GM18867 (cell line): Measurements from ENCODE around the gene TSHZ2.

Experiments used
- ATAC-seq: cut with Tn5 transposase; IDR thresholded peaks from one replicate; pipeline ENCODE4 v1.9.1; 2021; ENCODE audit warnings: mild to moderate bottlenecking, moderate library complexity; ENCODE audit not compliant: unreplicated experiment

The TSHZ2 gene

DNA sequence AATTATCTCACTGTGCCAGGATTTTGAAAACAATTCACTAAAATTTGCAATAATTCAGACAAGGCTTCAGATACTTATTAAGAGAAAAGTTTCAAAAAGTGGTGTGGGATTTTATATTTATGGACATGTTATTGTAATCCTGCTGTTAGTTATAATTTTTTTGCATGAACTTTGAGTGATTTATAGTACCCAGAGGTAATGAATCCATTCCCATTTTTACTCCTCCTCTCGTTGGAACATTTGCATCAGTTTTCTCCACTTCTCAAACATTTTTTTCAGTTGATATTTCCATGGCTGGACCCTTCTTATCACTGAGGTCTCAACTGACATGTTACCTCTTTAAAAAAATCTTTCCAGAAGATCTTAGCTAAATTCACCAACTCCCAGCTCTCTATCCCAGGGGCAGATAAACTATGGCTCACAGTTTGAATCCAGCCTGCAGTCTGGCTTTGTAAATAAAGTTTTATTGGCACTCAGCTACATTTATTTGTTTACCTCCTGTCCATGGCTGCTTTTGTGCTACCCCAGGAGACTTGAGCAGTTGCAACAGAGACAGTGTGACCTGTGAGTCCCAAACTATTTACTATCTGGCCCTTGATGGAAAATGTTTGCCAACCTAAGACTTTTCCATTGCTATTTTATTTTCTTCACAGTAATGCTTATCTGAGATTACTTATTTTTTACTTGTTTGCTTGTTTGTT is 83.4 kb downstream of the TSHZ2 start:
- ATAC-seq: no peak

DNA sequence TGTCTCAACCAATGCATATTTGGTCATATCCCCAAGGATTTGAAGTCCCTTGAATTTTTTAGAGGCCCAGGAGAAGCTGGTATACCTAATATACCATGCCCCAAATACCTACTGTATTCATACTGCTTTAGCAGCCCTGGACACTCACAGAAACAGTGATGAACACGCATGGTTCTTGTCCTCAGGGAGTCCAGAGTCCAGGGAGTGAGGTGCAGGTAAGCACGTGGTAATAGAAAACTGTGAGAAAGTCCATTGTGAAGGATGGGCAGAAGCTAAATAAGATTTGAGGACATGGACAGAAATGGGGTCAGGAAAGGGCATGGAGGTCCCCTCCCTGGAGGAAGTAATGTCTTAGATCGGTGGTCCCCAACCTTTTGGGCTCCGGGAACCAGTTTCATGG is 85.4 kb downstream of the TSHZ2 start:
- ATAC-seq: no peak

DNA sequence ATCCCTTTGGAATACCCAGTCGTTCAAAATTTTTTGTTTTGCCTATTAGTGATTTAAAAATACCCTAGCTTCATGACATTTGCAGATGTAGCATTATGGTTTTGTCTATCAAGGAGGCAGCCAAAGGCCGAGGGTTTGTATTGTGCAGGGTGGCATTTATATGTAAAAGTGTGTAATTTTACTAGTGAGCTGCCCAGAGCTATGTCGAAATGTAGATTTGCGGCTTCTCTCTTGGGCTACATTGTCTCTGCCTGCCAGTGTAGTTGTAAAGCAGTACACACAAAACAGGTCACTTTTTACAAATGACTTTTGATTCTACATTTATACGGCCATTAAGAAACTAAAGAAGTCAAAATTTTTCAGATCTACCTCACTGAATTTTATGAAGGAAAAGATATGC is 87.7 kb downstream of the TSHZ2 start:
- ATAC-seq: no peak

DNA sequence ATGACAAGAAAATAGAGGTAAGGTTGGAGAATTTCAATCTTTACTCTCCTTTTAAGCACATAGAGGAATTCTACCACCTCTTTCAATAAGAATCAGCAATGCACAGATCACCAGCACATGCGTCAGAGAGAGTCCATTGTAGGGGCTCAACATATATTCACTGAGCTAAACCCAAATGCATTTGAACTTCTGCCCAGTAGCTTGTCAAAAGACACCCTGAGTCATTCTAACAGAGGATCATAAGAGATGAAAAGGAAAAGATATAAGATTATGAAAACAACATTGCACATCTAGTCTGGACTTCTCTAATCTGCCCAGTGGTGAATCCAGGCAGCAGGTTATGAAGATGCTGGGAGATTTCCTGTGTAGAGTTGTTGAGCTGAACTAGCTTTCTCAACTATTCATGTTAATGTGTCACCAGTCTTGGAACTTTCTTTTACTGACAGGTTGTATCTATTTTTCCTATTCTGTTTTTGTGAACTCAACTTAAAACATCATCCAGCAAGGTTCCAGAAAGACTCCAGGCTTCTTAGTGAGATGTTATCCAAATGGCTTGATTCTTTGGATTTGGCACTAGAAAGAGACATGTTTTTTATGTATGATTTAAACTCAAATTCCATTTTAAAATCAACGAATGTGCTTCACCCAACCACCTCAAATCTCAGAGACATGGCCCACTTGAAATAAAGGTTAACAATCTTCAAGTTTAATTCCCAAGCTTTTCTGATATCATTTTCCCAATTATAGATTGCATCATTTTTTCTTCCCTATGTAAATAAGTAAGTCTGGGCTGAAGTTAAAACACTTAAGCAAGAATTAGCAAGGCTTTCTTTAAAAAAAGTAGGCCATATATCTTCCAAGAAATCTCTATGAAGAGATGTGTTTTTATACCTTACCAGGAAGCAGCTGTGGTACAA is 89.3 kb downstream of the TSHZ2 start:
- ATAC-seq: no peak

DNA sequence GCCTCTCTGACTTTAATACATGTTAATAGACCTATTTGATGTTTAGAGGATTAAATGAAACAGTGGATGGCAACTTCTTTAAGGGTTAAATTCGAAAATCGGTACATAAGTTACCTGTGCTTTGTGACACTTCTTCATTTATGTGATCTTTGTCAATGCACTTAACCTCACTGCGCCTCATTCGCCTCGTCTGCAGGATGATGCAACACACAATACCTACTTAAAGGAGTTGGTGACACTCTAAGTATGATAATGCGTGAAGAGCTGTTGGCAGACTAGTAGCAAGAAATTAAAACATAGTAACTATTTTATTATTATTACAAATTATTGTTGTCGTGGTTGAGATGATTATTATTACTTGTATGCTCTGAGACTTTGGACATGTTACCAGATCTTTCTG is 92.8 kb downstream of the TSHZ2 start:
- no peak for ATAC-seq

DNA sequence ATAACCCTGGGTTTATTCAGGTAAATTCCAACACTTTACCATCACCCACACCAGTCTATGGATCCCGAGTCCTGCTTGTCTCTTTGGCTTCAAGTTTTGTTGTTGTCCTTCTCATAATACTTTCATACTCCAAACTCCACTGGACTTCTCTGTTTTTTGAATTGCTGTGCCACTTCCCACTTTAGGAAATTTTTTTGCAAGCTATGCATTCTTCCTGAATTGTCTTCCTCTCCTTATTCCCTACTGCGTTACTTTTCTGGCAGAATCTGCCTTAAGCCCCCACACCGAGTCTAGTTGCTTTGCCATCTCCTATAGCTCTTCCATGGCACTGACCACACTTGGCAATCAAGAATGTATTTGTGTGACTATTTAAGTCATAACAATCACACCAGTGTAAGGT is 96.1 kb downstream of the TSHZ2 start:
- ATAC-seq: no peak

DNA sequence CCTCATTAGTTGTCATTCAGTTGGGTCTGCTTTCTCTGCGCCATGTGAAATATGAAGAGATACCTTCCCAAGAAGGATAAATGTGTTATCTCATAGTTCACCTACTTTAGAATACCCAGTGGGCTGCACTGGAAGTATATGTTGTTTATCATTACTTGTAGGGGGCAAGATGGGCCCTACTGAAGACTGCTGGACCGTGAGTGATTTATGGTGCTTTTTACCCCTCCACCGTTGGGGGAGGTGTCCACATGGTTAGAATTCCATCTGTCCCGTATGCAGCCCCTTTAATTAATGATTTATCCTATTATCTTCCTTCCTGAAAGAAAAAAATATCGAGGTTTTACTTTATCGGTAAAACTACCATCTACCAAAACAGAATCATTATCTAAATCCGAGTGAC is 97.0 kb downstream of the TSHZ2 start:
- no peak for ATAC-seq

DNA sequence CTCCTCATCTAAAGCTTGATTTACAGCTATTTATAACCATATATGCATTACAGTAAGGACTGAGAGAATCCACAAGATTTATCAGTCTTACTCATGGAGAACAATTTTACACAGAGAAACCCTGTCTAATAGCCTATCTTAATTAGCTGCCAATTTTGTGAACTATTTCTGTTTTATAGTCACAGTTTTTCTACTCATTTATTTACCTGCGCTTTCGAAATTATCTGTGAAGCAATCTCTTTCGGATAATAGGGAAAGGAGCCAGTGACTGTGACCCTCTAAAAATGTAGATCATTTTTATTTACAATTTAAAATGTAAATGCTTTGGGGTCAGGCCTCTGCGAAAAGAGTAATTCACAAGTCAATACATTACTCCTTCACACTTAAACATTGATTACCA is 98.1 kb downstream of the TSHZ2 start:
- ATAC-seq: no peak

DNA sequence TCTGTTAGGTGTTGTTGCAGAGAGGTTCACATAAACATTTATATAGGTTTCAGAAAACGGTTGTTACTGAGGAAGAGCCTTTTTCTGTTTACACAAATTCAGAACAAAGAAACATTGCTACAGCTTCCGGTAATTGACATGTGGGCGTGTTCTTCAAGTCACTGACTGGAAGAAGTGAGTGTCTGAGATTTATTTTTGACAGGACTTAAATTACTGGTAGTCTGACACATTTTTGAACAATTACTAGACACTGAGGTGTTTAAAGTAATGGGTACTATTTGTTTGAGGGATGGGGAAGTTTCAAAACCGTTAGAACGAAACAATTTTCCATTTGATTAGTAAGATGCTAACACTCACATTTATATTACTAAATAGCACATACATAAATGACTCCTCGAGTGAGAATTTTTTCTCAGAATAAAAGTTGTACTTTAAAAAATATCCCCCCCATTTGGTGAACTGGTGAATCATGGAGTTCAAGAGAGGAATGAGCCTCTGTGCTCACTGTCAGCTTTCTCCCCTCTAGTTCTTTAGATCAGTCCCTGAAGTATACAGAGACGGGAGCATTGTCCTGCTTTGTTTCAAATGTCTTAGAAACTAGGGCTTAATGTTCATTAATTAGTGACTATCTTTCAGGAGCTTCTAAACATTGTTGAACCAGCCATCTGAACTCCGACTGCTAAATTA is 98.7 kb downstream of the TSHZ2 start:
- peak; percentile 42 for ATAC-seq

DNA sequence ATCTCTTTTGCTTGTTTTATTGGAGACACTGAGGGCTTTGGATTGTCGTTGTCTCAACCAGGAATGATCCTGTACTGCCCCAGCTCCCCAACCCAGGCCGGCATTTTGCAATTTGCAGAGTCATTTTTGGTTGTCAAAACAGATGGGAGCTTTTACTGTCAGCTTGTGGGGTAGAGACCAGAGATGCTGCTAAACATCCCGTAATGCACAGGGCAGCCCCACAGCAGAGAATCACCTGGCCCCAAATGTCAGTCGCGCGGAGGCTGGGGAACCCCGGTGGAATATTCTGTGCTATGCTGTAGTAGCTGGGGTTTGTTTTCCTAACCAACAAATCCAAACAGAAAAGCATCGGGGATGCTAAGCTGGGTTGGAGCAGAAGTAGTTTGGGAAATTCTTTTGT is 99.7 kb downstream of the TSHZ2 start:
- ATAC-seq: no peak

DNA sequence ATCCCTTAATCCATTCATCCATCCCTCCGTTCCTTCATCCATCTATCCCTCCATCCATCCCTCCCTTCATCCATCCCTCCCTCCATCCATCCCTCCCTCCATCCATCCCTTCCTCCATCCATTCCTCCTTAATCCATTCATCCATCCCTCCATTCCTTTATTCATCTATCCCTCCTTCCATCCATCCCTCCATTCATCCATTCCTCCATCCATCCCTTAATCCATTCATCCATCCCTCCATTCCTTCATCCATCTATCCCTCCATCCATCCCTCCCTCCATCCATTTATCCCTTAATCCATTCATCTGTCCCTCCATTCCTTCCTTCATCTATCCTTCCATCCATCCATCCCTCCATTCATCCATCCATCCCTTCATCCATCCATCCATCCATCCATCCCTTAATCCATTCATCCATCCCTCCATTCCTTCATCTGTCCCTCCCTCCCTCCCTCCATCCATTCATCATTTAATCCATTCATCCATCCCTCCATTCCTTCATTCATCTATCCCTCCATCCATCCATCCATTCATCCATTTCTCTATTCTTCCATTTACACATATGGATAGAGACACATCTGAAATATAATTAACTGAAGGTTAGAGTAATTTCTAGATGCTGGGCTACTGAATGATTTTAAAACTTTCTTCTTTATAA is 100.9 kb downstream of the TSHZ2 start:
- no peak for ATAC-seq

DNA sequence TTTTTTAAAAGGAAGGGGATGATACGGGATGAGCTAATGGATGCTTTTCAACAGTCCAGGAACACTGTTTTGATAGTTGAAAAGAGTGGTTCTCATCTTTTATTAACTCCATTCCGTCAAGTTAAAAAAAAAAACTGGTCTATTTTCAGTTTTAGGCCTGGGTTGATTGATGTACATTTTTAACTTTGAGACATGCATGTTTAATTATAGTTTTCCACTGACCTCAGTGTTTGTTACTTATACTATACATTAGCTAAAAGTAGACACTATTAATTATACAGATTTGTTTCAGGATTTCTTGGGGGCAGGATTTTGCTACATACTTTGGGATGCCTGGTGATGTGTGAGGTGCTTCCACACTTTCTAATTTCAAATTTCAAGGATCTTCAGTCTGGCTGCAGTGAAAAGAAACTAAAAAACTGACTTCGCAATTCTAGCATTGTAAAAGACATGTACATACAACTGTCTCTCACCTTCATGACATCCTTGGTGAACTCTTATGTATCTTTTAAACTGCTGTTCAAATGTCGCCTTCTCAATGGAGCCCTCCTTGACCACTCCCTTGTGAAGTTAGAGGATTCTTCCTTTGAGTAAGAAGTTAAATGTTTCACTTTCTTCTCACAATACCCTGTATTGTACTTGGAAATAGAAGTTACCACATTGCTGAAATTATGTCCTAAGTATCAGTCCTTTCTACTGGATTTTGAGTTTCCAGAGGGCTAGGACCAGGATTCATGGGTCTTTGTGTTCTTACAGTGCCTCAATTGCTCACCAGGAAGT is 101.7 kb downstream of the TSHZ2 start:
- no peak for ATAC-seq

DNA sequence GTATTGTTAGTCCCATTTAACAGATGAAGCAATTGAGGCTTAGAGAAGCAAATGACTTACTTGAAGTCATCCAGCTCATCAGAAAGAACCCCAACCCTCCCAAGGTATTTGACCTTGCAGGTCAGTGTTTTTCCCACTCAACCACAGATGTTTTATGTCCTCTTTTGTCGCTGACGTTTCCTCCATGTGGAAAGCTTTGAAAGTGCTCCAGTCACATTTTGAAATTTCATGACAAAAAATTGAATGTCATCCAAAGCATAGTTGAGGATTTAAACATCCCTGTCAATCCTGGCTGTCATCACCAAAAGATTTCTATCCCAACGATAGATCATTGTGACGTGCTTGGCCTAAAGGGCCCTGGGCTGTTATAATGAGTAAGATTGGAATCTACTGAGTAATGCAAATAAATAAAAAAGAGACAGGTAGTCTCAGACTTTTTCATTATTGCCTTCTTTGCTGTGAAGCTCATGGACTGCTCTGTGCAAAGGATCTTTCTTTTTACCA is 102.7 kb downstream of the TSHZ2 start:
- ATAC-seq: no peak

DNA sequence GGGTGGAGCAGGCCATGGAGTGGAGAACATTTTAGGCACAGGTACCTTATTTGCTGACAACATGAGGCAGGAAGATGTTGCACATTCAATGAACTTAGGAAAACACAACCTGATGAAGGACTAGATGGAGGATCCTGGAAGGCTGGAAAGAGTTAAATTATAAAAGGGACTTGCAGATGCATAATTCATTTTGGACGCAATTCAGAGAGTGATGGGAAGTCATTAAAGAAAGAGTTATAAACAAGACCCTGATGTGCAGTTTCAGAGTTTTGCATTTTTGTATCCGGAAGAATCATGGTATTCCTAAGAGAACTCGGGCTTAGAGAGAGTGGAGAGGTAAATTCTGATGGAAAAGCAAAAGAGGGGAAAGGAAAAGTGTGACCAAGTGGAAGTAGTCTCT is 104.5 kb downstream of the TSHZ2 start:
- no peak for ATAC-seq

DNA sequence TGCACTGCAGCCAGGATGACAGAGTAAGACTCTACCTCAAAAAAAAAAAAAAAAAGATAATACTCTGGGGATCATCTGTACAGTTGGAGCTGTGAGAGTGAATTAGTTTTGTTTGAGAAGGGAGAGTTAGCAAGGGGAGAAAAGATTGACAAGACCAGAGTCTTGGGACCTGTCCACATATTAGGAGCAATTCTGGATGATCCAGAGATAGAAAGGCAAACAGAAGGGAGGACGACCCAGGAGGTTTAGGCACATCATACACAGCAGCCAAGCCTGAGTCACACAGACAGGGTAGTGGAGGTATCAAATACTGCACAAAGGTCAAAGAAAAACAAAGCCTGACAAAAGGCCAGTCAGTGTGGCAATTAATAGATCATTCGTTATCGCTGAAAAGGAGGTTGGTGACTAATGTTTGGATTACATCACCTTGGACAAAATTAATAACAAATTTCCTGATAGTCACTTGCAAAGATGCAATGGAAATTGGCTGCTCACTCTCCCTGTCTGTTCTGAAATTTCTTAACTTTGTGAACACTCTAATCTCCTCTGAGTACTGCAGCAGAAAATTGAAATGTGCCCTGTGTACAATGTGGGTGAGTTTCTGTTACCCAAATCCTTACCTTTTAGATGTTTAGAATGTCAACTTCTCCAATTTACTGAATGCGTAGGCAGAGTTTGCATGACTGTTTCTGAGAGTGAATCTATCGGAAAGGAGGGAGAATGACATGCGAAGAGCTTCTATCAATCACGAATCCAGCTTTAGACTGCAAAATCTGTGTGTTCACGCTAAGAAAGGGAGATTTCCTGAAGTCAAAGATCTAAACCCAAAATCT is 105.4 kb downstream of the TSHZ2 start:
- no peak for ATAC-seq

DNA sequence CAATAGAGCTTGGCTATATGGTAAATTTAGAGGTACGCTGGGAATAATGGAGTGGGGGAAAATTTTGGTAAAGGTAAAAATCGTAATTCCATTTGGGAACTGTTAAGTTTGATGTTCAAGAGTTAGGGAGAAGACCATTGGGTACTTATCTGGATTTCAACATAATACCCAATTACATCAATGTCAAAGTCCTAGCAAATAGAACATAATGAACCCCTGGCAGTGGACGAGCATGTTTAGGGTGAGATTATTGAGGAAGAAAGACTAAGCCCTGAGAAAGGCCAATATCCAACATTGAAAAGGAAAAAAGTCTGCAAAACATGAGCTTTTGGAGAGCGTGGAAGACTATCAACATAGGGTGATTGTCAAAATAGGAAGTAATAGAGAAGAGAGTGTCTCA is 106.6 kb downstream of the TSHZ2 start:
- ATAC-seq: no peak

DNA sequence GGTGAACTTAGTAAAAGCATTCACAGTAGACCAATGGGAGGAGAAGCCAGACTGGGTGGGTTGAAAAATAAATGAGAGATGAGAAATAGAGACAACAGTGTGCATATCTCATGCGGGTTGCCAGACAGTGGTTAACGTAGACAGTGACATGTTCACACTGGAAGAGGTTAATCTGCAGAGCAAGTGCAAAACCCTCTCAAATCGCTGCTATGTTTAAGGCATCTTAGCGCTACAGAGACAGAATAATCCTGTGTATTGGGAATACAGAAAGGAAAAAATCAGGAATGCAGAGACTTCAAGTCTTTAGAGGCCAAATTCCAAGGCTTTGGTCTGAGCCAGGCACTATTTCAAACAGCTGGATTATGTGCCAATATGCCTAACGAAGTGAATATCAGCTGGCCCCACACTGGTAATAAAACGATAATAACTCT is 107.1 kb downstream of the TSHZ2 start:
- no peak for ATAC-seq

DNA sequence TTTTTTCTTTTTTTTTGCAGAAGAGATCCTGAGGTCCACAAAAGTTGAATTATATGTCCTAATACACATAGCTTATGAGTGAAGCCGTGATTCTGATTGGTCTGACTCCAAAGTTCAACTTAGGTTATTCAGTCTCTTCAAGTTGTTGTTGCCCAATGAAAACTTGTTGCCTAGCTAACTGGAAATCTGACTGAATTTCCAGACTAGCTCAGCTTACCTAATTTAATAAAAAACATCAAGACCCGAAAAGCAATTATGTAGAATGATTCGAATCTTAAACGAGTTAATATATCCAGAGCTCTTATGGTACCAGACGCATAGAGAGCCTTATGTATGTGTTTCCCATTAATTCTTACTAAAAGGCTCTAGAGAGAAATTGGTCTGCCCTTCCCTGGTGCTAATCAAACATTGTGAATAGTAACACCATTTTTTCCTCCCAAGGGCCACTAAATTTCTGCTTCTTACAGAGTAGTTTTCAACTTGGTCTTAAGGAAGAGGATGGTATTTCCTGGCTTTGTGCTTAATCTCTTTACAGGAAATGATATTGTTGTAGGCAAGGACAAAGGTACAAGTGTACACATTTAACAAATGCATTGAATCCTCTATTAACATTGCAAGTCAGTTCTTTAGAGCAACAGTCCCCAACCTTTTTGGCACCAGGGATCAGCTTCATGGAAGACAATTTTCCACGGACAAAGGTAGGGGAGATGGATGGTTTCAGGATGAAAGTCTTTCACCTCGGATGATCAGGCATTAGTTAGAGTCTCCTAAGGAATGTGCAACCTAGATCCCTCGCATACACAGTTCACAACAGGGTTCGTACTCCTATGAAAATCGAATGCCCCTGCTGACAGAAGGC is 107.9 kb downstream of the TSHZ2 start:
- ATAC-seq: no peak

DNA sequence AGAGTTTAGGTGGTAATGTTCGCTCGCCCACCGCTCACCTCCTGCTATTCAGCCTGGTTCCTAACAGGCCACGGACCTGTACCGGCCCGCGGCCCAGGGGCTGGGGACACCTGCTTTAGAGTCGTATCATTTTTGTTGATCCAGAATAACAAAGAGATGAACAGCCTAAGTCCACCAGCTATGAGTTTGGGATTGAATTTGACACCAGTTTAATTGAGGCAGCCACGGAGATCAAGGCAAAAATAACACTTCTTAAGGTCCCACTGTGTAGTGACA is 108.5 kb downstream of the TSHZ2 start:
- no peak for ATAC-seq
